G401.6 (cell line): ENCODE results near the gene NDP.
"Not testable (repeated sequence)": the region's sequence is repeated elsewhere in the genome, so short reads cannot be mapped to it uniquely, and the experiment has no call there.

Experiments
- FAIRE-seq: peaks from 2 replicates; lab custom pipeline; 2012; peaks lifted over from hg19 to GRCh38; lab: Jason Lieb, UNC

NDP gene

DNA sequence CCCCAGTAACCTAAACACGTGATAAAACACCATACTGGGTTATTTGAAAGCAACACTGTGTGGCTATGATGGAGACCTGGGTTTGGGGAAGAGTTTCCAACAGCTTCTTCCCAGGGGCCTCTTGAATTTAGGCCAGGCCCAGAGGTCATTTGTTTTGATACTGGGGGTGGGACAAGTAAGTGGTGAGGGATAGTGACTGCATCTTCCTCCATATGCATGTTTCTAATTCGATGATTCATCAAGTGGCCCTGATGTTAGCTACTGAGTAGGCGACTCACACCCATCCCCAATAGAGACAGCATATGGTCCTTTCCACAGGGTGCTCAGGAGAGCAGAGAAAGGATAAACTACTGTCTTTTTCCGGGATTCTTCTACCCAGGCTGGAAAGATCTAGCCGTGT is 2.7 kb downstream of the NDP start:
- no peak for FAIRE-seq

DNA sequence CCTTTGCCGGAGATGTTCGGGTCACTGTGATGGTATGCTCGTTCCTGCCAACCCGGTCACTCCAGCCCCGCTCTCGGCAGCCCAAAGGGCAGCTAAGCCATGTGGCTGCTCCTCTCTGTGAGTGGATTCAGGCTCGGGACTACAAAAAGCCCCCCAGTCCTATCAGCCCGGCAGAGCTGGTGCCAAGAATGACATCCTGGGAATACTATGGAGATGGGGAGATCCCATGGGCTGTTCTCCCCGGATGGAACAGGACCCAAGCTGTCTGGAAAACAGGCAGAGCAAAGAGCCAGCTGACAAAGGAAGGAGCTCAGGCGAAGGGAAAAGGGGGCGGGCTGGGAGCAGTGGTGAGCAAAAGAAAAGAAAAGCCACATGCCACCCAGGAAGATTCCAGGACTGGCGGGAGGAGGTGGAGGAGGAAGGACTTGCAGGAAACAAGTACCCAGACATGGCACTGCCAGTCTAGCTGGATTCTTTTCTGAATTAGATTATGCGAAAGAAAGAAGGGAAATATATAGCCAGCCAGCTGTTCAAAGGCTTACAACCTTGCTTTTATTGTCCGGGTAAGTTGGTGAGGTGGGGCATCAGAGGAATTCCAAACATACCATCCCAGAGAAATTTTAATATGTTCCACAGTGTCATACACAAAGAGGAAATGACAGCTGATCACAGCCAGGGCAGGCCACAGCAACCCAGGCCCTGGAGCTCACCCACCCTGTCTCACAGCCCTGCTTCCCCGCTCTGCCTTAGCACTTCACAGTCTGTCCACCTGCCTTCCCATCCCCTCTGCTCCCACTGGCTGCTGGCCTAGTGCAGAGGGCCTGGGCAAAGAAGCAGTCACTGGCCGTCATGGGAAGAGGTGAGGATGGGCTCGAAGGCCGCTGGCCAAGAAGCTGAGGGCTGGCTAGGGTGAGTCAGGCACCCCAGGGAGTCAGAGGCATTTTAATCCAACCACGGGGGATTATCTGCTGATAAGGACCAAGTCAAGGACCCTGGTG is 3.4 kb downstream of the NDP start:
- no peak for FAIRE-seq

DNA sequence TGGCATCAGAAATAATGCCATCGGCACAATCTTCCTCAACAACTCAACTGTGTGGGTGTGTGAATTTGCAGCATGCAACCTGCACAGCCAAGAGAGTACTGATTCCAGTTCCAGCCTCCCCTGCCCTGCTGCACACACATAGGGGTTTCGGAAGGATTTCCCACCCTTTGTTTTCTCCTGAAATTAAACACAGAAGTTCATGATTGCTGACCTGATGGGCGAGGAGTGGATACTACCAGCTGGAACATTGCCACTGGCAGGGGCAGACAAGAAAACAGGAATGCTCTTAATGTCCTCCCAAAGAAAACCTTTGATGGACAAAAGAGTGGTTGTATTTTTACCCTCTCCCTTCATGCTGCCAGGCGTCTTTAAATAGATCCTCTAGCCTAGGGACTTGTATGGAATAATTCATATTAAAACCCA is 4.8 kb downstream of the NDP start:
- FAIRE-seq = no peak

DNA sequence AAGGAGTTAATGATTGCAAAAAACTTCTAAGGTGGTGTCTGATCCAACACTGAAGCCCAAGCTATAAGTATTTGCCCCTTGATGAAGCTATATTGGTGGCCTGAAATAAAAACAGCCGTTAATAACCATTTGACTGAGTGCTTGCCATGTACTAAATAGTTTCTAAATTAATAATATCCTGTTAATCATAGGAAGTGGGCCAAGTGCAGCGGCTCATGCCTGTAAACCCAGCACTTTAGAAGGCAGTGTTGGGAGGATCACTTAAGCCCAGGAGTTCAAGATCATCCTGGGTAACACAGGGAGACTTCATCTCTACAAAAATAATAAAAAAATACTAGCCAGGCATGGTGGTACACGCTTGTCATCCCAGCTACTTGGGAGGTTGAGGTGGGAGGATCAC is 8.3 kb downstream of the NDP start:
- no peak for FAIRE-seq

DNA sequence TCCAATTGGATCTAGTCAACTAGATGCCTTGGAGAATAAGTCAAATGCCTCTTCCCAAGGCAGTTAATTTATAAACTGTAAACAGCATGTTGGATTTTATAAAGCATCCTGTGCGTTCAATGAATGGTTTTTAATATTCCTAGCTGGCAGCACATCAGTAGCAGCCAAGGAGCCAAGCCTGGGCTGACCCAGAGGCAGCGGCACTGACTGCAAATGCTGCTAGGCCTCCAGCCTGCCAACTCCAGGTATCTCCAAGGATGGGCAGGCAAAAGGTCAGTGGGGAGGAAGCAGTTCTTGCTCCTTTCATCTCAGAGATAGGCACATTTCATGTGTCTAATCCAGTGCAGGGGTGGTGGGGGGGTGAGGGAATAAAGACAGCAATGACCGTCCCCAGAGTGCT is 9.5 kb downstream of the NDP start:
- FAIRE-seq = no peak

DNA sequence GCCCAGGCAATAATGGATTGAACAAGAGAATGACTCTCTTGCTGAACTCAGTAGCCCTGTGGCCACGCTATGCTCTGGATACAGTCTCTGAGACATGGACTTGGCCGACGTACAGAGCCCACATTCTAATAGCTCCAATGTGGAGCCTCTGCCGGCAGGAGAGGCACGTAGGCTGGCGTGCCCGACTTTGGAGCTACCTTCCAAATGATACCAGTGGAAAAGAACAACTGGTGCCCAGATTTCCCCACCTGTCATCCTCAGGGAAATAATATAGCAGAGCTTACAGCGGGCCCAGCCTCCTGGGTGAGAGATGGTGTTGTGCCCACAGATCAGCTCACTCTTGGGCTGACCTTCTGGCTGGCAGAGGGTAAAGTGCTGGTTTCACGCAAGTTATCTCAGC is 10.6 kb downstream of the NDP start:
- FAIRE-seq = no peak

DNA sequence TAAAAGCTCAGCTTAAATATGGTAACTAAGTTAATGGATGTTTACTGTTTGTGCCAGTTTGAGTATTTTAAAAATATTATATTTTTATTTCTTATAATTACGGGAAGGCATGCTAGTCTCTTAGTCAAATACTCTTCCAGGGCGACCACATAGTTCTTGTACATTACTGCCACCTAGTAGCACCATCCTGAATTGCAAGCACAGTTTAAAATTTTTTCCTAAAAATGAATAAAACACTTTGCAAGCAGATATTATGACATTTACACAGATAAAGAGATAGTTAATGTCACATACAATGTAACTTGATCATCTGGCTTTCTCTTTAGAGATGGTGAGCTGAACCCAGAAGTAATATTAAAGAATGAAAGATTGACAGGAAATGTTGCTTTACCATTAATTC is 11.5 kb downstream of the NDP start:
- FAIRE-seq = peak; percentile 67

DNA sequence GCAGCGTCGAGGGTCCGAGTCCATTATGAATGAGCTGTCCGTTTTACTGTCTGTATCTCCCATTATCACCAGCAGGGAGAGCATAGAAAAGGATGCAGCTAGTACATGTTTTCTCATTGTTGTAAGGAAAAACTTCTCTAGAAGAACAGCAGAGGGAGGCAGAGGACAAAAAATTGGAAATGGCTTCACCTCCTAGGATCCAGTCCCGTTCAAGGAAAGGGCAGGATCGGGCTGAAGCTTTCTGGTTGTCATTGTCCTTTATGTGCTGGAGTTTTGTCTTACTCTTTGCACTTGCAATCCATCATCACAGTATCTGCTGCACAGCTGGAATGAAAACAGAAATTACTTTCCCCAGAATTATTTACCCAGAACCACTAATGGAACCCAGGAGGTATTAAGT is 14.7 kb downstream of the NDP start:
- FAIRE-seq = peak; percentile 83

DNA sequence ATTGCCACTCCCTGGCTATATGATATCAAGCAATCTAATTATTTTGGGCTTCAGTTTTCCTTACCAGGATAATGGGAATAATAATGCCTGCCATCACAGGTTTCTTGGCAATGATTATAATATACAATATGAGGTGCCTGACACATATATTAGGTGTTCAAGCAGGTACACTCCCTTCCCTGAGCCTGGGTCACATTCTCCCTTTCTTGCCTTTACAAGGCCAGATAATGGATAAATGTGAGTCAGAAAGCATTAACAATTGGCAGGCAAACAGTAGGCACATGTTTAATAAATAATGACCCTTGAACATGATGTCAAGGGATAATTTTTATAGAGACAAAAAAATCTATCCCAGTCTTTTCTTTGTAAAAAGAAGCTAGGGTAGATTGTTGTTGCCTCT is 17.2 kb downstream of the NDP start:
- FAIRE-seq = no peak

DNA sequence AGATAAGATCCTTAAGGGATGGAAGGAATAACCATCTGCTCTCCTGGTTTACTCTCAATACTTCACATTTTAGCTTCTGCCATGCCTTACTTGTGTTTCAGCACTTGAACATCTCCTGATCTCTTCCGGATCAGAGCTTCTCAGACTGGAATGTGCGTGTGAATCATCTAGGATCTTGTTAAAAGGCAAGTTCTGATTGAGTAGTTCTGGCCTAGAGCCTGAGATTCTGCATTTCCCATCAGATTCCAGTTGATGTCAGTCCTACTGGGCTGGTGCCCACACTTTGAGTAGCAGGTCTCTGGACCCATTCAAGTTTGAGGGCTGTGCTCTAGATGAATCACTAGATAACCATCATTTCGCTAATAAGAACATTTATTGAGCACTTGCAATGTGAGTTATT is 20.0 kb downstream of the NDP start:
- no peak for FAIRE-seq

DNA sequence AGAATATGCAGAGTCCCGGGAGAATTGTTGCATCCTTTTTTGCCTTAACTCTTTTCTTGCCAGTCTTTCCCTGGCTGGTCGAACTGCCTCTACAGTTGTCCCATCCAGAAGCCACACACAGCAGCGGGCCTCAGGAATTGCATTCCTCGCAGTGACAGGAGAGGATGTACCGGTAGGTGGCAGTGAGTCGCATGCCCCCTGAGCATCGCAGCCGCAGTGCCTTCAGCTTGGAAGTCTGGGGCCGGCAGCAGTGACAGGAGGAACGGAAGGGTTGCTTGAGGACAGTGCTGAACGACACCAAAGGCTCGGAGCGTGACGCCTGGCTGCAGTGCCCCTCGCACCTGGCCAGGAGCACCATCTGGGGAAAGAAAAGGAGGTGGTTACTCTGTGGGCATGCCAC is 23.5 kb downstream of the NDP start:
- no peak for FAIRE-seq

DNA sequence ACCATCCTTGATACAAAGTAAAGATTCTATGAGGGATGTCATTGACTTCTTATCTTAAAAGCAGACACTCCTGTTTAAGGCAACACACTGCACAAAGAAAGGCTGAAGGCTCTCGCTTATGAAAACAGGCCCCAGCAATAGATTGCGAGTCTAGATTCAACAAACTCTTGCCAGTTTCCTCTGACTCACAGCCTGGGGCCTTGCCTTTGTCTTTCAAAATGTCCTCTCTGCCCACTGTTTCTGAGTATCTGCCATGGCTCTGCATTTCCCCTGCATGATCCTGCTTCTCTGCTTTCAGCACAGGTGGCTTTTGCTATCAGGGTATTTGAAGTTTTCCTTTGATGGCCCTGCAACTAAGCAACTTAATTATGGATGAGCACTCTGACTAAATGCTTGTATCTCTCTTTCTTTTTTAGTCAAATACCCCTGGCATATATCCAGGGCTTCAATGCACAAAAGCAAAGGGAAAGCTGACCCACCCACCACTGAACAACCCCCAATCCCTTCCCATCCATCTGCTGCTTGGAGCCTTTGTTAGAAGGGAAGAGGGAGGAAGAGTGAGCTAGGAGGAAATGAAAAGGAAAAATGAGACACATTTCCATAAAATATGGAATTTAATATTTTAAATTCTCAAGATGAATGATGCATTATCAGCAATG is 32.2 kb downstream of the NDP start:
- no peak for FAIRE-seq

DNA sequence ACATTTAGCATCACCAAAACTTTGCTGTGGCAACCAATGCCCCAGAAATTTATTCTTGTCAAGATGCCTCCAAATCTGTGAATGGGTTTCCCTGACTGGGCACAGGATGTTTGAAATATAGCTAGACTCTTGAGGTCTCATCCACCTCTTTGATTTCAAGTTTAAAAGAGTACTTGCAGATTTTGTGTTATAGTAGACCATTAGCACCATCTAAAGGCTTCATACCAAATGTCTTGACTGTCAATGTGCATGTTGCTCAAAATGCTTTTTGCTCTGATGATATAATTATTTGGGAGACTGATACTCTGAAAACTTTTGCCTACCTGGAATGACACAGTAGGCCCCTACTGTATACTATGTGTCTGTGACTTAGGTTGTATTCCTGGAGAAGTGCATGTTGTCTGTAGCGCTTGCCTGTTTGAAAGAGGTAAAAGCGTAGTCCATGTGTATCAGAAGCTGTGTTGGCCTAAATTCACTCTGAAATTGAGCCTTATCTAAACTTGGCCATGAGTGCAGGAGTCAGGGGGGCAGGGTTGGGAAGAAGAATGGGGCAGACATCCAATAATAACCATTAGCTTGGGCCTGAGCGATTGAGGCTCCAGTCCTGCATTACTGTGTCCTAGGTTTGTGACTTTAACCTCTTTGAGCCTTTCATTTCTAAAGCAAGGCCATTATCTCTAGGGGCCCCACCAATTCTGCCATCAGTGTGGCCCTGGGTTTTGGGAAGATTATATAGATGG is 33.8 kb downstream of the NDP start:
- FAIRE-seq = no peak

DNA sequence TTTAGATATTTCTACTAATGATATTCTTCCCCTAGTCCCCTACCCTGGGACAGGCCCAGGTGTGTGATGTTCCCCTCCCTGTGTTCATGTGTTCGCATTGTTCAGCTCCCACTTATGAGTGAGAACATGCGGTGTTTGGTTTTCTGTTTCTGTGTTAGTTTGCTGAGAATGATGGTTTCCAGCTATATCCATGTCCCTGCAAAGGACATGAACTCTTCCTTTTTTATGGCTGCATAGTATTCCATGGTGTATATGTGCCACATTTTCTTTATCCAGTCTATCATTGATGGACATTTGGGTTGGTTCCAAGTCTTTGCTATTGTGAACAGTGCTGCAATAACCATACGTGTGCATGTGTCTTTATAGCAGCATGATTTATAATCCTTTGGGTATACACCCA is 51.2 kb downstream of the NDP start:
- FAIRE-seq = not testable (repeated sequence)

DNA sequence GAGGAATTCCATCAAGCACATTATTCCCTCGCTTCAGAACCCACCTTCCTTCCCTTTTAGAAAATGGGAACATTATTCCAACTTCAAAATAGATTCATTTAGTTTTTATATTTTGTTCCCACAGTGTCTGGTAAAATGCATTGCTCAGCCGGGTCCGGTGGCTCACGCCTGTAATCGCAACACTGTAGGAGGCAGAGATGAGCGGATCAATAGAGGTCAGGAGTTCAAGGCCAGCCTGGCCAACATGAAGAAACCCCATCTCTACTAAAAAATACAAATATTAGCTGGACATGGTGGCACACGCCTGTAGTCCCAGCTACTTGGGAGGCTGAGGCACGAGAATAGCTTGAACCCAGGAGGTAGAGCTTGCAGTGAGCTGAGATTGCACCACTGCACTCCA is 62.4 kb downstream of the NDP start:
- FAIRE-seq = not testable (repeated sequence)

DNA sequence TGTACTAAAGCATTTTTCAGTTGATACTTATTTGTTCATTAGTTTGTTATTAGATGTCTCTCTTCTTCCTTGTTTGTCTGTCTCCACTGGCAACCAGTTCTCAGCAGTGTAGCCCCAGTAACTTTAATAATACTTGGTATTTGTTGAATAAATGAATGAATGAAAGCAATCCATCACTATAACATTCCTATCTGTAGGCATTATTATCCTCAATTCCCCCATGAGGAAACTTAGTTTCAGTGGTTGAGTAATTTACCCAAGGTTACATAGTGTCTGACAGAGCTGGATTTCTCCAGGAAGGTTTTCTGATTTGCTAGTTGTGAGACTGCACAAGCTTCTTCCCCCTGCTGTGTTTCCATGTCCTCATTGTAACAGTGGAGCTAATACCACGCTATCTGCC is 63.2 kb downstream of the NDP start:
- FAIRE-seq = no peak

DNA sequence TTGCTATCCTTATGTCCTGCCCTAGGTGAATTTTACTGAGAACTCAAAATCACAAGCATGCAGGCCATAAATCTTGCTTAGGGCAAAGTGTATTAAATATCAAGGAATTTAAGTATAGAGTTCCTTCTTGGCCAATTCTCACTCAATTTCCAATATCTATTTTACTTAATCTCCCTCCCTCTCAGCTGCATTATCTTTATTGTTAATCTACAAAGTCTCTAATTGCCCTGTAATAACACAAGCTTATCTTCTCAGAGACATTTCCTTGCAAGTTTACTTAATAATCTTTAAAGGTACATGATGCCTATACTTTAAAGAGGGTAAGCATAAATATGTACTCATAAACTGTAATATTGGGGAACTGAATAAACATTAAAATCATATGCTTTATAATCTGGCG is 64.0 kb downstream of the NDP start:
- no peak for FAIRE-seq

DNA sequence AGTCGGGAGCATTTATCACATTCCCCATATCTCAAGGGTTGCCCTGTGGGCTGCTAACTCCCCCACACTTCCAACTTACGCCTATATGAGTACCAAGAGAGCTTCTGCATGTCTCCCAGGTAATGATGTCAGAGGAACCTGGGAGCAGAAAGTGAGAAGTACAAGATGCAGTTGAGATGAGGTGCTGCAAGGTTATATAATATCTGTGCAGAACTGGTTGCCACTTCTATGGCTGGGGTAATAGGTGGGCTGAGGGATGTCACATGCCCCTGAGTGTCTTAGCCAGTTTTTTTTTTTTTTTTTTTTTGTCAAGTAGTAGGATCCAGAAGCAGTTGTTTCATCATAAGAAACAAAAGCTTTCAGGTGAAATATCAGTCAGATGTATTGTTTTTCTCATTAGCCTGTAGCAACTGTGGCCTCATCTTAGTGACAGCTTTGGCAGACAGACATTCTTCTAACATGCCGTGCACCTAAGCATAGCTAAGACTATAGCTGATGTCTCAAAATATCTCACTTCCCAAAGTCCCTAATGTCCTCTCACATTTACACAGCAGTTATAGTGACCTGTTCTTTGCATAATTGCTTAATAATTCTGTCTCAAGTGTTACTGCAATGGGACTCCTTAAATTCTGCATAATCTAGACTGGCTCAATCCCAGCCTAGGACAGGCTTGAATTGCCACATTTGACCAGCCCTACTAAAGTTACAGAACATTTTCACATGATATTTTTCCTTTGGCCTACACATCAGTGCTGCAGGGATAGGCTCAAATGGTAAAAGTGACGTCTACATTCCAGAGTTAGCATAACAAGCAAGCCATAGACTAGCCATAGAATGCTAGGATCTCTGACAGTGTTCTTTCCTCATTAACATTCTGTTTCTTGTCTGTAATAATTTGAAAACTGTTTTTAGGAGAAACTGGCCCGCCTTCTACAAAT is 73.0 kb downstream of the NDP start:
- FAIRE-seq = no peak
